GM12878 (cell line): ENCODE data around the gene MIXL1. TPM values are rescaled to one million over a fixed set of nuclear protein-coding genes. Genes with fewer than 3 reads are reported as not detected.

Experiments used
- ATAC-seq: fragments of 200-7000 bp; cut with Tn5 transposase; 3 replicates; pipeline ENCODE4 v1.9.1; 2020; ENCODE audit warnings: mild to moderate bottlenecking, moderate library complexity
- BruUV-seq: library from RNA; stranded (reverse); fragments of 400-500 nt; replicated peaks from 2 replicates; lab custom pipeline; 2021; lab: Mats Ljungman, UMichigan
- CTCF ChIA-PET: fragments of 300-600 bp; sonication (Branson Sonifier 250); formaldehyde crosslinking; extraction: SDS; loops from one replicate; lab custom pipeline; 2021; ENCODE audit warnings: inconsistent platforms; lab: Yijun Ruan, JAX
- POLR2A ChIA-PET: fragments of 350-600 bp; formaldehyde crosslinking; extraction: SDS; loops from one replicate; lab custom pipeline; 2021; ENCODE audit warnings: inconsistent platforms; lab: Charles Lee
- RAD21 ChIA-PET: fragments of 300-600 bp; sonication (Branson Sonifier 250); formaldehyde crosslinking; loops from one replicate; lab custom pipeline; 2023; ENCODE audit warnings: antibody characterized with exemption; ENCODE audit not compliant: unreplicated experiment; lab: Charles Lee
- SMC1A ChIA-PET: fragments of 300-600 bp; sonication (Branson Sonifier 250); formaldehyde crosslinking; loops from one replicate; lab custom pipeline; 2023; ENCODE audit not compliant: unreplicated experiment, uncharacterized antibody; lab: Charles Lee
- DNase-seq: peaks from one replicate; pipeline ENCODE4 v3.0.0-alpha.2; 2011; ENCODE audit warnings: low read depth, low spot score
- FAIRE-seq: peaks from 3 replicates; lab custom pipeline; 2011; peaks lifted over from hg19 to GRCh38; lab: Jason Lieb, UNC
- H2AFZ ChIP-seq: 2 replicates; pipeline ENCODE4 v1.6.0; 2011; ENCODE audit warnings: low read depth, low read length, control low read depth; ENCODE audit not compliant: control insufficient read depth
- H3K27ac ChIP-seq: 2 replicates; pipeline ENCODE4 v1.5.1; 2011; ENCODE audit warnings: control low read depth; ENCODE audit not compliant: control insufficient read depth, insufficient read depth
- H3K27me3 ChIP-seq, 2 experiments: replicated peaks in 1 of 2; 2 replicates each; pipeline versions ENCODE4 v1.6.0 to v1.6.1; 2011; ENCODE audit warnings: low read length in 1 of 2; ENCODE audit not compliant: control insufficient read depth in 2 of 2, insufficient read depth in 2 of 2
- H3K36me3 ChIP-seq, 2 experiments: 2 replicates each; pipeline ENCODE4 v1.5.1; 2011; ENCODE audit warnings: low read length in 1 of 2; ENCODE audit not compliant: control insufficient read depth in 2 of 2, insufficient read depth in 2 of 2
- H3K4me1 ChIP-seq: 2 replicates; pipeline ENCODE4 v1.6.1; 2011; ENCODE audit warnings: mild to moderate bottlenecking, low read length, moderate library complexity, mixed read lengths; ENCODE audit not compliant: control insufficient read depth, insufficient read depth
- H3K4me2 ChIP-seq: 2 replicates; pipeline ENCODE4 v1.6.0; 2011; ENCODE audit warnings: control low read depth; ENCODE audit not compliant: control insufficient read depth, insufficient read depth
- H3K4me3 ChIP-seq: fragments of 200-600 bp; sonication (generic); 2 replicates; pipeline ENCODE4 v1.5.1; 2016
- H3K79me2 ChIP-seq: 2 replicates; pipeline ENCODE4 v1.6.0; 2011; ENCODE audit warnings: low read length; ENCODE audit not compliant: control insufficient read depth, insufficient read depth
- H3K9ac ChIP-seq: 2 replicates; pipeline ENCODE4 v1.8.0; 2011; ENCODE audit warnings: low read length, control low read depth, mixed read lengths; ENCODE audit not compliant: control insufficient read depth, insufficient read depth
- H3K9me3 ChIP-seq: replicated peaks from 3 replicates; pipeline ENCODE4 v1.5.1; 2011; ENCODE audit warnings: mild to moderate bottlenecking, low read length; ENCODE audit not compliant: control insufficient read depth, insufficient read depth
- H4K20me1 ChIP-seq: 2 replicates; pipeline ENCODE4 v1.6.0; 2011; ENCODE audit not compliant: control insufficient read depth, insufficient read depth
- BCLAF1 ChIP-seq: fragments of 450-650 bp; IDR thresholded peaks from 2 replicates; pipeline ENCODE4 v1.6.1; 2017; ENCODE audit warnings: antibody characterized with exemption, mild to moderate bottlenecking, moderate library complexity
- BMI1 ChIP-seq: fragments of 450-650 bp; IDR thresholded peaks from 2 replicates; pipeline ENCODE4 v1.6.1; 2016; ENCODE audit warnings: mild to moderate bottlenecking, moderate library complexity, borderline replicate concordance
- CHD1 ChIP-seq: IDR thresholded peaks from 2 replicates; pipeline ENCODE4 v1.6.1; 2012; ENCODE audit warnings: low read depth, low read length, improper control_type of control experiment
- DPF2 ChIP-seq: fragments of 450-650 bp; IDR thresholded peaks from 2 replicates; pipeline ENCODE4 v1.6.1; 2017; ENCODE audit warnings: mild to moderate bottlenecking
- IRF5 ChIP-seq: fragments of 450-650 bp; IDR thresholded peaks from 2 replicates; pipeline ENCODE4 v1.6.1; 2017; ENCODE audit warnings: borderline replicate concordance
- NBN ChIP-seq: fragments of 450-650 bp; IDR thresholded peaks from 2 replicates; pipeline ENCODE4 v1.6.1; 2016
- NKRF ChIP-seq: fragments of 450-650 bp; conservative IDR thresholded peaks from 2 replicates; pipeline ENCODE4 v1.6.1; 2017; ENCODE audit warnings: mild to moderate bottlenecking, moderate library complexity
- PAX8 ChIP-seq: fragments of 450-650 bp; IDR thresholded peaks from 2 replicates; pipeline ENCODE4 v1.6.1; 2017; ENCODE audit warnings: mild to moderate bottlenecking, moderate library complexity
- POLR2AphosphoS5 ChIP-seq: IDR thresholded peaks from 2 replicates; pipeline ENCODE4 v1.6.1; 2011; ENCODE audit warnings: mild to moderate bottlenecking, low read length, inconsistent platforms
- POU2F2 ChIP-seq: IDR thresholded peaks from 3 replicates; pipeline ENCODE4 v1.6.1; 2011; ENCODE audit warnings: low read depth, mild to moderate bottlenecking, low read length, borderline replicate concordance
- RFX5 ChIP-seq: IDR thresholded peaks from 2 replicates; pipeline ENCODE4 v1.6.1; 2011; ENCODE audit warnings: low read depth, low read length, improper control_type of control experiment
- SMAD1 ChIP-seq: fragments of 450-650 bp; IDR thresholded peaks from 2 replicates; pipeline ENCODE4 v1.6.1; 2018; ENCODE audit warnings: mild to moderate bottlenecking, low read depth; ENCODE audit not compliant: partially characterized antibody
- ZBED1 ChIP-seq: IDR thresholded peaks from 2 replicates; pipeline ENCODE4 v1.6.1; 2016; ENCODE audit warnings: borderline replicate concordance
- ZNF274 ChIP-seq: IDR thresholded peaks from one replicate; pipeline ENCODE4 v1.8.0; 2011; ENCODE audit not compliant: insufficient read length, insufficient read depth
- ZNF384 ChIP-seq: IDR thresholded peaks from 2 replicates; pipeline ENCODE4 v1.6.1; 2012; ENCODE audit warnings: low read depth, mild to moderate bottlenecking, low read length, improper control_type of control experiment, borderline replicate concordance
- ZZZ3 ChIP-seq: IDR thresholded peaks from 2 replicates; pipeline ENCODE4 v1.6.1; 2011; ENCODE audit warnings: low read depth; ENCODE audit not compliant: control insufficient read depth, insufficient read length
- WGBS: methylation state at CpG from one replicate; pipeline ENCODE4 v1.1.6; 2016; ENCODE audit warnings: low lambda C conversion rate; ENCODE audit not compliant: insufficient replicate concordance, insufficient coverage; ENCODE audit errors: missing lambda C conversion rate; 5-methylcytosine and 5-hydroxymethylcytosine counted together
- in situ Hi-C: fragments of 300-500 bp; cut with MboI; formaldehyde crosslinking; loops from 9 replicates; pipeline ENCODE4 v1.14.3; 2018; ENCODE audit warnings: mixed read lengths
- intact Hi-C: fragments of 100-400 bp; cut with micrococcal nuclease; formaldehyde crosslinking; loops from one replicate; pipeline ENCODE4 v1.14.2; 2022; ENCODE audit not compliant: unreplicated experiment
- polyA plus RNA-seq, 11 experiments: library from polyadenylated mRNA; depleted of rRNA in 4 of 11; unstranded in 6 of 11; stranded (reverse) in 5 of 11; fragments of >200 nt; fragmentation: Nextera tagmentation in 4 of 11; fragmentation: Illumina TruSeq in 1 of 11; extraction: Ambion mirVana in 4 of 11; extraction: Trizol in 1 of 11; gene quantifications; 1 replicate in 1 of 11; 2 replicates in 10 of 11; pipeline versions ENCODE4 v1.2.1 to v1.2.3, GENCODE V29; 2011 to 2016; ENCODE audit warnings: inconsistent platforms in 2 of 11, missing spikeins in 2 of 11, low read depth in 1 of 11
- total RNA-seq, 4 experiments: library from RNA; depleted of rRNA in 3 of 4; stranded (reverse); fragments of >200 nt in 3 of 4; fragmentation: Illumina TruSeq in 1 of 4; extraction: Trizol in 1 of 4; gene quantifications; 2 replicates each; pipeline versions ENCODE4 v1.2.1 to v1.2.3, GENCODE V29; 2013 to 2021
- TF ChIP-seq, protein P1 (sequence below): IDR thresholded peaks from 2 replicates; pipeline ENCODE4 v1.6.1; 2011; ENCODE audit warnings: borderline replicate concordance, low read depth, mild to moderate bottlenecking, moderate library complexity, low read length; ENCODE audit not compliant: insufficient read depth, poor library complexity, severe bottlenecking

MIXL1 gene
- total and polyA plus RNA-seq, 10 of the 15 experiments (the other 5 are each of a cell fraction or from before 2014, with no cell fraction given) = 0.11 to 0.25 (median 0.20) TPM; not detected in 2

DNA sequence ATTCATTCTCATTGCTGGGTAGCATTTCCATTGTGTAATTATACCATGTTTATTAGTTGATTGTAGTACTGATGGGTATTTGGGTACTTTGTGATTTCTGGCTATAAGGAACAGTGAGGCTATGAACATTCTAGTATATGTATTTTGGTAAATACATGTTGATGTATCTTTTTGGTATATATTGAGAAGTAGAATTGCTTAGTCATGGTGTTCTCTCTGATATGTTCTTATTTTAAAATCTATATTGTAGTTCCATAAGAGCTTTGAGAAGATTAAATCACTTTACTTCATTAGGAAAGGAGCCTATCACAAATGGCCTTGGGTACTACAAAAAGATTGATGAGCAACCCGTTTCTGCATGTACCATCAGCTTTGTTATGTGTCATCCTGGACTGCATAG is 13.4 kb downstream of the MIXL1 start:
- H3K4me2 ChIP-seq = no peak overlapping the region
- POLR2A ChIA-PET = no interaction called here
- BruUV-seq = no TSS peak
- RAD21 ChIA-PET = no interaction called here
- no peak overlapping the region for H3K9ac ChIP-seq
- H4K20me1 ChIP-seq = no peaks in the 10 kb centered on the region; the same call in 1 of the 2 replicates
- H3K9me3 ChIP-seq = no peaks in the 10 kb centered on the region
- SMC1A ChIA-PET = interaction anchor here (0.7 to 2.0 kb wide), 2 partner anchors 12 to 40 kb away, joined by 3 to 4 read pairs; no protein-coding TSS in a partner anchor
- no peaks in the 10 kb centered on the region for H3K4me1 ChIP-seq
- H3K36me3 ChIP-seq = no peaks in the 10 kb centered on the region; a peak in 2 of 4 replicates
- H3K79me2 ChIP-seq = no peaks in the 10 kb centered on the region
- ATAC-seq (no peak), DNase-seq (no peak), FAIRE-seq (no peak)
- H3K27me3 ChIP-seq = no peaks in the 10 kb centered on the region
- CTCF ChIA-PET = no interaction called here
- intact Hi-C loops = no loop called here
- H3K27ac ChIP-seq = no peak overlapping the region
- in situ Hi-C loops = no loop called here
- WGBS = 100% methylated on average over 1 of the region's 1 CpG
- no peak overlapping the region for H2AFZ ChIP-seq
- H3K4me3 ChIP-seq = no peak overlapping the region
- TF ChIP-seq POLR2AphosphoS5 (no peak), IRF5 (no peak), PAX8 (no peak), BMI1 (no peak), NBN (no peak), NKRF (no peak), DPF2 (no peak), BCLAF1 (no peak), RFX5 (no peak), ZZZ3 (no peak), POU2F2 (no peak), ZBED1 (no peak), ZNF274 (no peak), ZNF384 (no peak), CHD1 (no peak), SMAD1 (no peak)
- TF ChIP-seq, protein P1, sequence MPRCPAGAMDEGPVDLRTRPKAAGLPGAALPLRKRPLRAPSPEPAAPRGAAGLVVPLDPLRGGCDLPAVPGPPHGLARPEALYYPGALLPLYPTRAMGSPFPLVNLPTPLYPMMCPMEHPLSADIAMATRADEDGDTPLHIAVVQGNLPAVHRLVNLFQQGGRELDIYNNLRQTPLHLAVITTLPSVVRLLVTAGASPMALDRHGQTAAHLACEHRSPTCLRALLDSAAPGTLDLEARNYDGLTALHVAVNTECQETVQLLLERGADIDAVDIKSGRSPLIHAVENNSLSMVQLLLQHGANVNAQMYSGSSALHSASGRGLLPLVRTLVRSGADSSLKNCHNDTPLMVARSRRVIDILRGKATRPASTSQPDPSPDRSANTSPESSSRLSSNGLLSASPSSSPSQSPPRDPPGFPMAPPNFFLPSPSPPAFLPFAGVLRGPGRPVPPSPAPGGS = no peak
